SK-N-SH (cell line): ENCODE data around the gene SLCO1A2.

Source experiments
- SMC3 ChIP-seq: IDR thresholded peaks from 2 replicates; pipeline ENCODE4 v1.6.1; 2012; ENCODE audit warnings: low read depth, low read length, improper control_type of control experiment
- YY1 ChIP-seq: IDR thresholded peaks from 2 replicates; pipeline ENCODE4 v1.4.0; 2012; ENCODE audit warnings: low read depth, mild to moderate bottlenecking
- TF ChIP-seq, protein P1 (sequence below): fragments of 200-600 bp; sonication (generic); IDR thresholded peaks from 2 replicates; pipeline ENCODE4 v1.6.1; 2017; ENCODE audit warnings: antibody characterized with exemption, mild to moderate bottlenecking, moderate library complexity

DNA sequence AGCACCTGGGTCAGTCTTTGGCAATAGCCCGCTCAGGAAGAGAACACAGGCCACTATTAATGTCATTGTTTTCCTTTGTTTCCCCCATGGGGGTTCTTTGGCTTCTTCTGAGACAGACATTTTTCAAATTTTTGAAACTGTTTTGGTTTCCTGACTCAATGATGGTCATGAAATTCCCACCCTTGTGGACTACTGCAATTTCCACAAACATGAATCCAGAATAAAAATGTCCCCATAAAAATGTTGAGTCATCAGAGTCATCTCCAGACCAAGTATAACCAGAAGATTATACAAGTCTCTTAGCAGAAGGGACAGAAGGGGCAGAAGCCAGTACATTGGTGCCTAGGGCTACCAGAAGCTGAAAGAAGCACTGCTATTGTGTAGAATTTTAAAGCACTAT is 29.1 kb downstream of the SLCO1A2 start:
- TF ChIP-seq YY1 (no peak), SMC3 (no peak)
- TF ChIP-seq, protein P1, sequence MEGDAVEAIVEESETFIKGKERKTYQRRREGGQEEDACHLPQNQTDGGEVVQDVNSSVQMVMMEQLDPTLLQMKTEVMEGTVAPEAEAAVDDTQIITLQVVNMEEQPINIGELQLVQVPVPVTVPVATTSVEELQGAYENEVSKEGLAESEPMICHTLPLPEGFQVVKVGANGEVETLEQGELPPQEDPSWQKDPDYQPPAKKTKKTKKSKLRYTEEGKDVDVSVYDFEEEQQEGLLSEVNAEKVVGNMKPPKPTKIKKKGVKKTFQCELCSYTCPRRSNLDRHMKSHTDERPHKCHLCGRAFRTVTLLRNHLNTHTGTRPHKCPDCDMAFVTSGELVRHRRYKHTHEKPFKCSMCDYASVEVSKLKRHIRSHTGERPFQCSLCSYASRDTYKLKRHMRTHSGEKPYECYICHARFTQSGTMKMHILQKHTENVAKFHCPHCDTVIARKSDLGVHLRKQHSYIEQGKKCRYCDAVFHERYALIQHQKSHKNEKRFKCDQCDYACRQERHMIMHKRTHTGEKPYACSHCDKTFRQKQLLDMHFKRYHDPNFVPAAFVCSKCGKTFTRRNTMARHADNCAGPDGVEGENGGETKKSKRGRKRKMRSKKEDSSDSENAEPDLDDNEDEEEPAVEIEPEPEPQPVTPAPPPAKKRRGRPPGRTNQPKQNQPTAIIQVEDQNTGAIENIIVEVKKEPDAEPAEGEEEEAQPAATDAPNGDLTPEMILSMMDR = no peak
